ENCODE measurements around the gene AEN.

DNA sequence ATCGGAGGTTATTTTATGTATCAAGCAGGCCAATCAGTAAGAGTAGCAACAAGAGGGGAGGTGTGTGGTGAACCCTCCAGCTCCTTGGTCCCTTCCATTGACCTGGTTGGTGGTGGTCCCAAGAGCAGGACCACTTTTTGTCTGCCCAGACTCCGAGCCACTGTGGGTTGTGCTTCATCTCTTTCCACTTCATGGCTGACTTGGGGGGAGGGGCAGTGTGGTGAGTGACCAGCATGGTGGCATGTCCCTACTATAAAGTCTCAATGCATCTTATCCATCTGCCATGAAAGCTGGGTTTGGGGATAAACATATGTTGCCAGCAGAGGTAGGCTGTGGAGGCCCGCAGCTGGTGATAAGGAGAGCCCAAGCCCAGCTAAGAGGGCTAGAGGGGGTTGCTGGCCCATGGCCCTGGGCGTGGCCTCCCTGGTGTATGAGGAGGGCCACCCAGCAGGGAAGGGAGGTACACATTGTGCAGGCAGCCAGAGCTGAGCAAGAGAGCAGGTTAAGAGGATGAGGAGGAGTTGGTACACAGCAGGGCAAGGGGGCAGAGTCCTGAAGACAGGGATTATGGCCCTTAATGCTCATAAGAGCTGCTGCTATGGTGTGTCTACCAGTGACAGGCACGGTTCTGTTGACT is 7.0 kb downstream of the AEN start:
- no peak for TF ChIP-seq POLR2AphosphoS5 (IDR thresholded peaks at IDR 0.05; ENCODE audit: low read depth, low read length)
- no peak for TF ChIP-seq TAF1 (IDR thresholded peaks at IDR 0.05; ENCODE audit: borderline replicate concordance, insufficient read depth, low read length)

All from PFSK-1 (cell line).